A673 (cell line): ENCODE measurements around the gene TH. TPM values are rescaled to one million over a fixed set of nuclear protein-coding genes. Genes with fewer than 3 reads are reported as not detected.

Source experiments
- BruUV-seq: library from RNA; stranded (reverse); fragments of 400-500 nt; replicated peaks from 2 replicates; lab custom pipeline; 2021; lab: Mats Ljungman, UMichigan
- CTCF ChIA-PET: fragments of 300-600 bp; sonication (Branson Sonifier 250); formaldehyde crosslinking; loops from one replicate; lab custom pipeline; 2022; ENCODE audit warnings: antibody characterized with exemption; lab: Charles Lee
- POLR2A ChIA-PET: fragments of 300-600 bp; sonication (Branson Sonifier 250); formaldehyde crosslinking; loops from one replicate; lab custom pipeline; 2022; ENCODE audit warnings: antibody characterized with exemption; ENCODE audit not compliant: low non-redundant PET; lab: Charles Lee
- DNase-seq: peaks from one replicate; pipeline ENCODE4 v3.0.0-alpha.2; 2015; ENCODE audit warnings: low spot score
- H3K27ac ChIP-seq: fragments of 200-600 bp; sonication (generic); 2 replicates; pipeline ENCODE4 v1.5.1; 2016; ENCODE audit warnings: mixed run types, low read depth, mild to moderate bottlenecking, mixed read lengths, antibody characterized with exemption, low read length; ENCODE audit not compliant: poor library complexity, severe bottlenecking
- H3K27me3 ChIP-seq: fragments of 200-600 bp; sonication (generic); replicated peaks from 2 replicates; pipeline ENCODE4 v1.6.1; 2017; ENCODE audit warnings: mixed run types, low read depth, mild to moderate bottlenecking, mixed read lengths, antibody characterized with exemption, low read length; ENCODE audit not compliant: insufficient read depth, poor library complexity
- H3K36me3 ChIP-seq: fragments of 200-600 bp; sonication (generic); 2 replicates; pipeline ENCODE4 v1.6.1; 2016; ENCODE audit warnings: mixed run types, mild to moderate bottlenecking, mixed read lengths, antibody characterized with exemption, low read length; ENCODE audit not compliant: insufficient read depth, poor library complexity, severe bottlenecking
- H3K4me1 ChIP-seq: fragments of 200-600 bp; sonication (generic); 2 replicates; pipeline ENCODE4 v1.6.1; 2017; ENCODE audit warnings: mixed run types, mild to moderate bottlenecking, mixed read lengths, antibody characterized with exemption, low read length; ENCODE audit not compliant: insufficient read depth, poor library complexity, severe bottlenecking
- H3K4me3 ChIP-seq: fragments of 200-600 bp; sonication (generic); 2 replicates; pipeline ENCODE4 v1.5.1; 2016; ENCODE audit warnings: low read depth, mixed run types, mild to moderate bottlenecking, mixed read lengths, low read length; ENCODE audit not compliant: poor library complexity, severe bottlenecking
- H3K9me3 ChIP-seq: fragments of 200-600 bp; sonication (generic); 2 replicates; pipeline ENCODE4 v1.6.1; 2016; ENCODE audit warnings: mixed run types, low read depth, mild to moderate bottlenecking, mixed read lengths, antibody characterized with exemption, low read length; ENCODE audit not compliant: poor library complexity, severe bottlenecking
- EZH2 ChIP-seq: fragments of 200-600 bp; sonication (generic); IDR thresholded peaks from 2 replicates; pipeline ENCODE4 v1.6.1; 2017; ENCODE audit warnings: borderline replicate concordance, low read depth, mild to moderate bottlenecking, mixed read lengths, antibody characterized with exemption, low read length; ENCODE audit not compliant: poor library complexity, severe bottlenecking
- intact Hi-C: fragments of 100-400 bp; cut with micrococcal nuclease; formaldehyde crosslinking; loops from one replicate; pipeline ENCODE4 v1.10.0; 2022; ENCODE audit not compliant: unreplicated experiment
- total RNA-seq: library from RNA; stranded (reverse); gene quantifications from 2 replicates; pipeline ENCODE4 v1.2.3, GENCODE V29; 2021
- TF ChIP-seq, protein P1 (sequence below): fragments of 300-800, 200-600 bp; sonication (generic); conservative IDR thresholded peaks from 2 replicates; pipeline ENCODE4 v1.5.1; 2017; ENCODE audit warnings: low read depth, mild to moderate bottlenecking, antibody characterized with exemption, low read length, moderate library complexity, mixed read lengths

The TH gene
- total RNA-seq, 1 experiment from 2014 or later: not detected

DNA sequence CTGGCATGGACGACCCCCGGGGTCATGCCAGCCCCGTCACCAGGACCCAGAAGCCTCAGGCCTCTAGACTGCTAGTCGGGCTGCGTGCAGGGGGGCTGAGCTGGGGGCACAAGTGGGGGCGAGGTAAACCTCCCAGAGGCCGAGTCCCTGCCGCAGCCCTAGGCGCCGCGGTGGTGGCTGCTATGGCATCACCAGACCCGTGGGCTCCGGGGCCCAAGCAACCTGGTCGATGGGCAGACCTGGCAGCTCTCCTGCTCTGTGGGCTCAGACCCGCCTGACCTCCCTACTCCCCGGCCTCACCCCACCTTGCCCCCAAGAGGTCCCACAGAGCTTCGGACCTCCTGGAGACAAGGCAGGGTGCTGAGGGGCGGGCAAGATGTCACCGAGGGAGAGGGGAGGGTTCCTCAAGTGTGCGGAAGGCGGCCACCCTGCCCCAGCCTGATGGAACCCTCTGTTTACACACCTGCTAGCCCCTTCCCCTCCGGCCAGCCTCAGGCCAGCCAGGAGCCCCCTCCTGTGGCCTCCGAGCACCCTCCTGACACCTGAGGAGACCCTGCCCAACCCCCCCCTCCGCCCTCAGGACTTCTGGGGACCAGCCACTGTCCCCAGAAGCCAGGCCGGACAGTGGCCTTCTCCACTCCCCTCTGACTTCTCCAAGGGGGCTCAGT is 41.8 kb downstream of the TH start:
- Histone ChIP-seq H3K27me3 (no peaks in the 10 kb centered on the region), H3K9me3 (no peaks in the 10 kb centered on the region), H3K36me3 (no peaks in the 10 kb centered on the region), H3K27ac (no peak overlapping the region), H3K4me3 (no peak overlapping the region), H3K4me1 (no peaks in the 10 kb centered on the region)
- BruUV-seq: no TSS peak
- no peak for DNase-seq
- POLR2A ChIA-PET: no interaction called here
- intact Hi-C loops: no loop called here
- CTCF ChIA-PET: no interaction called here
- TF ChIP-seq EZH2: no peak
- TF ChIP-seq, protein P1, sequence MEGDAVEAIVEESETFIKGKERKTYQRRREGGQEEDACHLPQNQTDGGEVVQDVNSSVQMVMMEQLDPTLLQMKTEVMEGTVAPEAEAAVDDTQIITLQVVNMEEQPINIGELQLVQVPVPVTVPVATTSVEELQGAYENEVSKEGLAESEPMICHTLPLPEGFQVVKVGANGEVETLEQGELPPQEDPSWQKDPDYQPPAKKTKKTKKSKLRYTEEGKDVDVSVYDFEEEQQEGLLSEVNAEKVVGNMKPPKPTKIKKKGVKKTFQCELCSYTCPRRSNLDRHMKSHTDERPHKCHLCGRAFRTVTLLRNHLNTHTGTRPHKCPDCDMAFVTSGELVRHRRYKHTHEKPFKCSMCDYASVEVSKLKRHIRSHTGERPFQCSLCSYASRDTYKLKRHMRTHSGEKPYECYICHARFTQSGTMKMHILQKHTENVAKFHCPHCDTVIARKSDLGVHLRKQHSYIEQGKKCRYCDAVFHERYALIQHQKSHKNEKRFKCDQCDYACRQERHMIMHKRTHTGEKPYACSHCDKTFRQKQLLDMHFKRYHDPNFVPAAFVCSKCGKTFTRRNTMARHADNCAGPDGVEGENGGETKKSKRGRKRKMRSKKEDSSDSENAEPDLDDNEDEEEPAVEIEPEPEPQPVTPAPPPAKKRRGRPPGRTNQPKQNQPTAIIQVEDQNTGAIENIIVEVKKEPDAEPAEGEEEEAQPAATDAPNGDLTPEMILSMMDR: no peak

- no peaks in the 10 kb centered on the region for H3K4me1 ChIP-seq
- POLR2A ChIA-PET: no interaction called here
- intact Hi-C loops: no loop called here
- TF ChIP-seq, protein P1: no peak
- TF ChIP-seq EZH2: no peak
- no TSS peak for BruUV-seq
- no peaks in the 10 kb centered on the region for H3K27me3 ChIP-seq
- CTCF ChIA-PET: no interaction called here
- H3K36me3 ChIP-seq: no peaks in the 10 kb centered on the region
- H3K27ac ChIP-seq: no peak overlapping the region
- no peak overlapping the region for H3K4me3 ChIP-seq
- DNase-seq: no peak
- H3K9me3 ChIP-seq: no peaks in the 10 kb centered on the region
Observed at GRCh38 chr11:2129308-2129698, 42.3 kb downstream of the TH start.

- DNase-seq: no peak
- H3K9me3 ChIP-seq: no peaks in the 10 kb centered on the region
- POLR2A ChIA-PET: no interaction called here
- no peaks in the 10 kb centered on the region for H3K4me1 ChIP-seq
- intact Hi-C loops: no loop called here
- no peak overlapping the region for H3K27ac ChIP-seq
- H3K4me3 ChIP-seq: no peak overlapping the region
- H3K27me3 ChIP-seq: no peaks in the 10 kb centered on the region
- no TSS peak for BruUV-seq
- CTCF ChIA-PET: no interaction called here
- no peak for TF ChIP-seq EZH2
- TF ChIP-seq, protein P1: no peak
- H3K36me3 ChIP-seq: no peaks in the 10 kb centered on the region
Observed at GRCh38 chr11:2128511-2129307, 42.9 kb downstream of the TH start.
